GM21367 (cell line): ENCODE measurements around the gene AGBL4.

ENCODE experiments used
- ATAC-seq: cut with Tn5 transposase; IDR thresholded peaks from one replicate; pipeline ENCODE4 v1.9.1; 2021; ENCODE audit not compliant: unreplicated experiment

The AGBL4 gene

DNA sequence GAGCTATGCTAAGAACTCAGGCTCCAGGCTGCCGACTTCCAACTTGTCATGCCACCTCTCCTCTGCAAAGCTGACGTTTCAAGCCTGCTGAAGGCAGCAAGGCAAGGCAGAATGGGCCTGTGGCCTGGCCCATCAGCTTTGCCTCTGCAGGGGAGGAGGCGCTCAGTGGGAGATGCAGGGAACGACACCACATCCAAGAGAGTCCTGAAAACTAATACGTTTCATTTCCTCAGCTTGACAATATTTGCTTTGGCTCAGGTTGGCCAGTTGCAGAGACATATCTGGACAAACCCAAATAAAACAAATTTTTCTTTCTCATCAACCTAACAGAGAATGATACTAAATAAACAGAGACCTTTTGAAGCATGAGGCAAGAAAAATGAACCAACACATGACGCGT is 1282.4 kb downstream of the AGBL4 start:
- ATAC-seq = no peak

DNA sequence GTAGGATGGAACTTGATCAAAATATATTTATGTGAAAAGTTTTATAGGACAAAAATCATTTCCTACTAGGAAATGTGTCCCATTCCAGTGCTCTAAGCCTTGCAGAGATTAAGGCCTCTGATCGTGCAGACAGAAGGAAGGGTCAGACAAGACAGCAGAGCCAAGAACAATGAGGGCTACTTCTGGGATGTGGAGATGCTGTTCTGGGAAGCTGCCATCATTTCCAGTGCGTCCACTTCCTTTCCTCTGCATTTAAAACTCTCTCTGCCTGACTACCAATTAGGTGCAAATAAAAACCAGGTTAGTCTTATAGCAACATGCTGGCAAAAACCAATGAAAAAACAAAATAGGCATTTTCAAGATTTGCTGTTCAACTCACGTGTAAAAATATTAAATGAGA is 1283.1 kb downstream of the AGBL4 start:
- no peak for ATAC-seq

DNA sequence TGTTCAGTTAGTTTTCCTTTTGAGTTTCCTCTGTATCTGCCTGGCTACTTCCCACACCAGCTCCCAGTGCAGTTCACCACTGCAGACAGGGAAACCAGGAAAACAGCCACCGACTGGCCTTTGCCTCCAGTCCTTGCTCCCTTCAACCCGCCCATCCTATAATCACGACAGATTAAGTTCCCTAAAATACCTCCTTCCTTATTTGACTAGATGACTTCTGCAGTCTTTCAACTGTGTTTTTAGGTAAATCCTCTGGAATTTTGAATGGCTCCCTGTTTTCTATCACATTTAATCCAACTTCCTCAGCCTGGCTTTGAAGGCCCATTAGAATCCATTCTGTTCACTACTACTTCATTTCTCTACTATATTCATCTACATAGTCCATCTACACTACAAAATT is 1284.7 kb downstream of the AGBL4 start:
- ATAC-seq = no peak

DNA sequence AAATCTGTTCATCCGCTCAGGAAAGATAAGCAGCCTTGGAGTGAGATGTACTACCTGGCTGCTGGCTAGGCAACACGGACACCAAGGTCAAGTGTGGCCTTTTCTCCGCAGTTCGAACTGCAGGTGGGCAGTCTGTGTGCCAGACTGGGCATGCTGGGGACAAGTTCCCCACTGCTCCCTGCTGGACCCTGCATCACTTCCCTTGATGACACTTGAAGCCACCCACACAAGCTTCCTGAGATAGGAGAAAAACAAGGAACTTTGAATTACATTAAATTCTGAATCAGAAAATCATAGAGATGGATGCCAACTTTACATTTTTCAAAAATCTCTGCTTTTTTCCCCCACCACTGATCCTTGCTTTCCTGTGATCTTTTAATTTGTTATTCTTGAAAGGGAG is 1285.4 kb downstream of the AGBL4 start:
- ATAC-seq = no peak

DNA sequence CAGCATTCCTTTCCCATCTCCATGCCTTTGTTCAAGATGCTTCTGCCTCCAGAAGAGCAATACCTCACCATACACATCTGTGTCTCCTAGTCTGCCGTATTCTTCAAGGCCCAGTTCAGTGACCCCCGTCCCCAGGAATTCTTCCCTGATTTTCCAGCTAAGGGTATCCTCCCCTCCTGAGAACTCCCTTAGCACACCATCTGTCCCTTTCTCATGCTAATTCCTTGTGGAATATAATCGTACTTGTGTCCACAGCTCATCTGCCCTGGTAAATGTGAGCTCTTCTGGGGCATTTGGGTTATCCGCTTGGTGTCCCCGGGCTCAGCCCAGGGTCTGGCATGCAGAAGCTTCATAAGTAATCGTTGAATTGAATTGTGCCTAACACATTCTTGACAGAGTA is 1288.0 kb downstream of the AGBL4 start:
- ATAC-seq = no peak

DNA sequence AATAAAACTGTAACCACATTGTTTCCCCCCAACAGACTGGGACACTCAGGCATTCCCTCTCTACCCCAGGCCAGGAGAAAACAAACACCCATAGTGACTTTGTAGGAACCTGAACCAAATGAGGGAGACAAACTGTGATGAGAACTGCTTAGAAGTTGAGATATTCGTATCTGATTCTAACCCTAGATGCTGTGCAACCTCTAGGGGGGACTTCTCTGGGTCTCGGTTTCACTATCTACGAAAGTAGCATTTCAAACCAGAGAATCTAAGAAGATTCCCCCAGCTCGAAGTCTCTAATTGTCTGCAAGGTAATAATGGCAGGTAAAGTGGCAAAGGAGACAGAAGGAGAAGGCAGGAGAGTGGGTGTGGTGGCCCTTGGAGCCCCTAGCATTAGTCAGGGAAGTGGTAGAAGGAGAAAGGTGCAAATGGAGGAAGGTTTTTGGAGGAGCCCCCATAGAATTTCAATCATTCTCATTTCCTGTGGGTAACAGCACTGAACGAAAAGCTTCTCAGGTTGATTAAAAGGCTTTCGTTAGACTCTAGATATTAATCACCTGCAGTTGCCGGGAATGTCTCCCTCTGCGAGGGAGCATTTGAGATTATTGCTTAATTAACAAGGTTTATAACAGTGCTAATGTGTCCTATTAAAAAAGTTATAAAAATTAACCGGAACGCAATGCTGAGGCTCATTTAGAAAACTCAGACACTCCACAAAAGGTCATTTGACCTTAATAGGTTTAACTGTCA is 1293.4 kb downstream of the AGBL4 start:
- peak; percentile 80 for ATAC-seq

DNA sequence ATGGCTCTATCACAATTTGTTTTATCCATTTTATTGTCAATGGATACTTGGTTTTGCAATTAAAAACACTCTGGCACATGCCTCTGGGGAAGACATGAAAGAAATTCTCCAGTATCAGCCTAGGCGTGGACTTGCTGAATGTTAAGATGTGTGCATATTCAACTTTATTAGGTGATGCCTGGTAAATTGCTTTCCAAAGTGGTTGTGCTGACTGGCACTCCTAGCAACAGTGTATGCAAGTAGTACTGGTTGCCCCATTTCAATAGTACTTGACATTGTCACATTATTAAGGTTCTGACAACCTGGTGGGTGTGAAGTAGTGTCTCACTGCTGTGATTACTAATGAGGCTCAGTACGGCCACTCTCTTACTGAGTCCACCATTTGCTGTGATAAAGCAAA is 1295.2 kb downstream of the AGBL4 start:
- no peak for ATAC-seq

DNA sequence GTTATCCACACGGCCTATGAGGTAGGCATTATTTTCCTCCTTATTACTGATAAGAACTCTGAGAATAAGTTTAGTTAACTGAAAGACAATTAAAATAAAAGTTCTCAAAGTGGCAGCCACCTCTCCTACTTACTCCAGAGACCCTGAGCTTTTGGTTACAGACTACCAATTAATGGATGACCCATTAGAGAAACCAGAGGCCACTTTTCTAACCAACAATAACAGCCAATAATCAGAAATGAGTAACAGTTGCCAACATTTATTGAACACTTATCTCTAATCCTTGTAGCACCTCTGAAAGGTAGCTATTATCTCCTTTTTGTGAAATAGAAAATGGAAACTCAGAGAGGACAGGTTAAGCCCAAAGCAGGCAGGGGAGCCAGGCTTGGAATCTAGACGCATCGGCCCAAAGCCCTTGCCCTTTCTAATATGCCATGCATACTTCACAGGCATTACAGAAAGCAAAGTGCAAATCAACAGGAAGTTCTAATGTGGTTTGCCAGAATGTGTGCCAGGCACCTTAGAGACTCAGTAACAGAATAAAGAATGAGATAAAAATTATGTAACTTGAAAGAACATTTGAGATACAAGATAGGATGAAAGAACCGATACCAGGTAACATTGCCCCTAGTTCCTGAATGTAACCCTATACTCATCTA is 1297.1 kb downstream of the AGBL4 start:
- ATAC-seq = no peak

DNA sequence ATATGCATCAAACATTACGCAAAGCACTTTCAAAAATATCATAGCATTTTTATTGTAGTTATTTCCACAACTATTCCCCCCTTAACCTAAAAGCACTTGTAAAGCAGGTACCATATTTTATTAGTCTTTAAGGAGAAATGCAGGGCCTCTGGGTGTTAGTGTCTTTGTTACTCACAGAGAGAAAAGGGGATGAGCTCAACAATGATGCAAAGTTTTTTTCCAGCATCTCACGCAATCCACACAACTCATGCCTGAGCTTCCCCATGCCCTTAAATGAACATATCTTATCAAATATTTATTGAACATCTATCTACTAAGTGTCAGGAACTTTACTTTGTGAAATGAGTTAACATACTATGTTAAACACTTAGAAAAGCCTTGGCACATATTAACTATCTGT is 1297.6 kb downstream of the AGBL4 start:
- no peak for ATAC-seq

DNA sequence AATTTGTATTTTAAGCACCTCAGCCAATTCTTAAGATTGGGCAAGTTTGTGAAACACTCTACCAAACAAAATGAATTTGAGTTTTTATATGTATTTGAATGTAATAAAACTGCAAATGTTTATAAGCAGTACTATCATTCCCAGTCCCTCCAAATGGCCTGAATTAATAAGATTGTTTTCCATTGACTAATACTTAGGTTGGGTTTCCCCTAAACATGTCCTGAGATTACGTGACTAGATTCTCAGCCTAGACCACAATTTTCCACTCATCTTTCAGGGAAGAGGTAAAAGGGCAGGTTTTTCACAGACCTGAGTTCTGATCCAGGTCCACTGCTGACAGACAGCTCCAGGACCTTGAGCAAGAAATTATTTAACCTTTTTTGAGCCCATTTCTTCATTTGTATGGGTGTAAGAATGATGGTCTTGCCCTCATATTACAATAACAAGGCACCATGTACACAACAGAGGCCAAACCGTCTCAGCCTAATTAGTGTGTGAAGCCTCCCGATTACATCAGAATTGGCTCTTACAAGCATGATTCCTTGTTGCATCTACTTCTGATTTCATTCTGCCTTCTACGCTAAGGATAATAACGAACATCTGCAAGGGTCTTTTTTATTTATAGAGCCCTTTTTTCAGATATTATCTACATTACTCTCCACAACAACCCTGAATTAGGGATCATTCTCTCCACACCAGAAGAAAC is 1298.3 kb downstream of the AGBL4 start:
- ATAC-seq = no peak

DNA sequence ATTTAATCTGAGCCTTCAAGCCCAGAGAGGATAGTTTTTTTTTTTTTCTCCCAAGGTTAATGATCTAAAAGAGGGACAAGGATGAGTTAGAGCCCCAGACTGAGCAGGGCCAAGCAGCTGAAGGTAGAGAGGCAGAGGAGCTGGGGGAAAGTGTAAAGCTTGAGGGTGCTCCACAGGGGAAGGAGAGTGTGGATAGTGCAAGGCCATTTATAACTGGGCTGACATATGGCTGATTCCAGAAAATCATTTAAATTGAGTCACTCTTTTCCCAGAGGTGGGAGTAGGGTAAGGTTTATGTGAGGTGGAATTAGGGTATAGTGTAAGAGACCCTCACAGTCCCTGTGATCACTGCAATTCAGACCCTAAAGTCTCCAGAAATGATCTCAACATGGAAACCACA is 1302.8 kb downstream of the AGBL4 start:
- no peak for ATAC-seq

DNA sequence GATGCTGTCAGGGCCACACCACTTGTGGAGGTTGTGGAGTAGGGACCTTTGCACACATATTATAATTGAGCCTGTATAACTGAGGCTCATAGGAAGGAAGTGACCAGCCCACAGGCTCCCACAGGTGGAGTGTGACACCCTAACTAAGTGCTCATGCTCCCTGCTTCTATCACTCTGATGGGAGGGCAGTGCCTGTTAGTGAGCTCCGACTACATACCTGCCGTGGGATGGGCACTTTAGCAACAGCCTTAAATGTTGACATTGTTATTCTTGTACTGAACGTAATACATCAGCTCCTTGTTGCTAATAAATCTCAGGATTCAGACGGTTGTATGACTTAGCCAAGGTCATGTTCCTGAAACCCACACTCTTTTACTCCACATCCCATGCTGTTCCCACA is 1305.0 kb downstream of the AGBL4 start:
- no peak for ATAC-seq

DNA sequence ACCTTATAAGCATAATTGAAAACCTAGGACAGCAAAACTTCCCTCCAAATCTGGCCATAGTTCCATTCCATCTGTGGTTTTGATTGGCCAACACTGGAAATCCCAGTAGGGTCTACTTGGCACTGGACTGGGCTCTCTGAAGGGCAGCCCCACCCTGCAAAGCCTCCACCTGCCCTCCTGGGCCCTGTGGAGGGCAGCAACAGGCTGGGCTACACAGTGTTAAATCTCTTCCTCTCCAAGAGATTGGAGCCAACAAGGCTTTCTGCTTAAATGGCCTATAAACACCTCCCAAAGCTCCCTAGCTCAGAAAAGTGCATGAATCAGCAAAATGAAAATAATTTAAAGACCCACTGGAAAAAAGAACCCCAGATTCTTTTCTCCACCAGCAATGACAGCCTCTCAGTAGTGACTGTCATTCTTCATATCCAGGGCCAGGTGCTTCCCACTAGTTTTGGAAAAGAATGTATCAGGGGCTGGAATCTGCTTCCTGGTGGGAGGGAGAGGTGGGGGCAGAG is 1305.6 kb downstream of the AGBL4 start:
- no peak for ATAC-seq

DNA sequence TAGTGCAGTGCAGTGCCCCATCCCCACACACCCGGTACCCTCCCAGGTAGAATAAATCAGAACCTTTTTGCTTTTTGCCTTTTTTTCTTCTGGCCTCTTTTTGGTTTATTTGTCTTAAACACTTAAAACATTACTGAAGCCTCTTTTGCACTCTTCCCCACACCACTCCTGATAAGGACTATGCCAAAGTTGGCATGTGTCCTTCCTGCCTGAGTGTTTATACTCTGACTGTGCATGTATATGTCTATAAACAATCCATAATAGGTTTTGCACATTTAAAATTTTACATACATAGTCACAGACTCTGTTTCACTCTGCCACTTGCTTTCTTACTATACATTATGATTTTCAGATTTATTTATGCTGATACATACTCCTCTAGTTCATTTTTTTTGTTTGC is 1306.7 kb downstream of the AGBL4 start:
- no peak for ATAC-seq

DNA sequence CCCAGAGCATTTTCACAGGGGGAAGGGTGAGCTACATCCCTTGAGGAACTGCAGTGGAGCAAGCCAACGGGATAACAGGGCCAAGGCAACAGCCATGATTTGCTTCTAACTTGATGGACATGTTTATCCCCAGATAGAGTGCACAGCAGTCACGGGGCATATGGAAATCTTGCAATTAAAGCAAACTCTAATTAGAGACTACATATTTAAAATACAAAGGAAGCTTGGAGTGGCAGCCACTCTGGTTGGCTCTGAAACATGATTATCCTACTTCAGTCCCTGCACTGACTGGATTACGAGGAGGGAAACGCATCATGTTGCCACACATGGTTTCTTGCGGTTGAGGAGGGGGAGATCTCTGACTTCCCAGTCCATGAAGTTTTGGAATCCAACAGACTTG is 1307.8 kb downstream of the AGBL4 start:
- ATAC-seq = no peak

DNA sequence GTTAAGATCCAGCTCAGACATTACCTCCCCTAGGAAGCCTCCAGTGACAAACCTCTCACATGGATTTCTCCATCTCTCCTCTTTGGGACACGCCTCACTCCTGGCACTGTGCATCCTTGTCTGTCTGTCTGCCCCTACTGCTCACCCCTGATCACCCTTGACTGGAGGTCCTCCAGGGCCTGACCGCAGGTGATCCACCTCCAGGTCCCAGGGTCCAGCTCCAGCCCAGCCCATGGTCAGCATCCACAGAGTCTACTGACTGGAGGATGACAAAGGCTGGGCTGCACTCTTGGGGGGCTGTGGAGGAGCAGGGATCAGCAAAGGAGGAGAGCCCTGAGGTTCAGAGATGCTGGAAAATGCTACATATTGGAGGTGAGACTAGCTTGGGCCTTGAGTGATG is 1312.8 kb downstream of the AGBL4 start:
- no peak for ATAC-seq

DNA sequence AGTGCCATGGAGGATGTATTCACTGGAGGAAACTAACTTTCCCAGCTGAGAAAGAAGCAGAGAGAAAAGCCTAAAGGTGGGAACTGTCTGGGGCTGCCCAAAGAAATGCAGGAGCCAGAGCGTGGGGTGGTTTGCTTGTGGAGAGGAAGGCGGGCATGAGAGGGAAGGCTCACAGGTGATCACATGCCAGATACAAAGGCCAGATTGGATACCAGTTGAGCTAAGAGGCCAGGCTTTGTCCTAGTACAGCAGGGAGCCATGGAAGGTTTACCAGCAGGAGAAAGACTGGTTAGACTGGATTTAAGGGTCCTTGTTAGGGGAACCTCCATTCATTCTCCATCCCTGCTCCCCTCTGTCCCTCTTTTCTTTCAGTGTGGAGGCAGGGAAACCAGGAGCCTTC is 1313.4 kb downstream of the AGBL4 start:
- ATAC-seq = no peak

DNA sequence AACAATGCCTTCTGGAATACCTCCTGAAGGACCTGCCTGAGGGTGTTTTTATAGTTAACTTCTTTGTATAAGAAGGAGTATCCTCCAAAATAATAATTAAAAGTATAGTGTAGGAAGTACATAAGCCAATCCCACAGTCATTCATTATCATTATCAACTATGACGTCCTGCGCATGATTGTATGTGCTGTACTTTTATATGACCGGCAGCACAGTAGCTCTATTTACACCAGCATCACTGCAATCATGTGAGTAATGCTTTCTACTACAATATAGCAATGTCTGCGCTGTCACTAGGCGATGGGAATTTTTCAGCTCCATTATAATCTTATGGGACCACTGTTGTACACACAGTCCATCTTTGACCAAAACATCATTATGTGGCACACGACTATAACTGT is 1319.0 kb downstream of the AGBL4 start:
- ATAC-seq = no peak

DNA sequence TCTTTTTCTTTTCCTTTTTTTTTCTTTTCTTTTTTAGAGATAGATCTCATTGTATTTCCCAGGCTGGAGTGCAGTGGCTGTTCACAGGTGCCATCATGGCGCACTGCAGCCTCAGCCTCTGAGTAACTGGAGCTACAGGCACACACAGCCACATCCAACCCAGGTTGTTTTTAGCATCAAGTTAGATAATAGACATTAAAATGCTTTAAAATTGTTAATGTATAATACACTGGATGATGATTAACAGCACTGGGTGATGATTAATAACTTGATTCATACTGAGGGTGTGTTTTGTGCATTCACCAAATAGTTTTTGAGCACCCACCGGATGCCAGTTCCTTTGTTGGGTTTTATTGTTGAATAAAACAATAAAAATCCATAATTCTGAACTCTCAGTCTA is 1322.3 kb downstream of the AGBL4 start:
- no peak for ATAC-seq

DNA sequence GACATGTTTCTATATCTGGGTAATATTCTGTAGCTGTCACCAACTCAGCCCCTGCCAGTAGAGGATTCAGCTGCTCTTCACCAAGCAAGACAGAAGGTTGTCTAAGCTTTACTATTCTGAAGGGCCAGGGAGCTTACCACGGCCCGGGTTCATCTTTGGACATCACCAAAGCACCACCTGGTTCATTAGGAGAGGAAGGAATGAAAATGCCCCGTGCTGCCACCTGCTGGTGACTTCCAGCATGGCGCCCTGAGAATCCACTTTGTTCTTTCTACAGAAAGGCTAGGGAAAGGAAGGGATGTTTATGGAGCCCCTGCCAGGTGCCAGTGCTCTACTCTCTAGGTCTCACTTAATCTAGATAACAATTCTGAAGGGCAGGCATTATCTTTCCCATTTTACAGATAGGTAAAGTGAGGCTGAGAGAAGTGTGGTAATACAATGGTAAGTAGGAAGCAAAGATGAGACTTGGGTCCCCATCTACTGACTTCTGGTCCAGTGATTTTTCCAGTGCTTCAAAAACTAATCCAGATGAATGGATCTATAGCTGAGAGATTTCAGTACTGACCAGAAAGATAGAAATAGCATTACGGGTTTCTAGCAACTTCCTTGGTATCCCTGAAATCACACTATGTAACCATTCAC is 1326.6 kb downstream of the AGBL4 start:
- peak; percentile 73 for ATAC-seq

DNA sequence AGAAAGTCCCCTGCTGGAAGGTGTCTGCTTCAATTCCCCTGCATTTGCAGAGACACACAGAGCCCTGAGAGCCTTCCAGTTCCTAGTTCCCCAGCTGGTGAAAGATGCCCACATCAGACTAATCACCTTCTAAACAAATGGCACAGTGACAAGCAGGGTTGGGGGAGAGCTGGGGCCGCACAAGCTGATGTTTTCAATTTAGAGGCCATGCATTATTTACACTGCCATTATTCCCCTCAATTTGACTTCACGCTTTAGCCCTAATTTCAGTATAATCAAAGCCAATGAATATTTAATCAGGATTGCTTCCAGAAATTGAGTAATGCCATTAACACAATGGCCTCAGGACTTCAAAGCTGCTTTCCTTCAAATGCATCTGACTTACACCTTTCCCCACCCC is 1328.6 kb downstream of the AGBL4 start:
- ATAC-seq = no peak
